ENCODE results near the gene DNAJC3. TPM values are rescaled to one million over a fixed set of nuclear protein-coding genes. Genes with fewer than 3 reads are reported as not detected.

DNAJC3 gene
- total and polyA plus RNA-seq, 9 of the 15 experiments (the other 6 are each of a cell fraction or from before 2014, with no cell fraction given) = 7.8 to 21.8 (median 10.4) TPM

- peak; percentile 67 for TF ChIP-seq ZNF592 (IDR thresholded peaks at IDR 0.05)
Measured at GRCh38 chr13:95754069-95754468, 77.1 kb downstream of the DNAJC3 start (continued).

- peak; percentile 72 for FAIRE-seq
- H3K4me1 ChIP-seq (replicated peaks in 1 of 2; ENCODE audit: control insufficient read depth in 2 of 2, insufficient read depth in 2 of 2, low read length in 2 of 2) = peaks cover 0 to 13% of the 10 kb centered on the region in 2 experiments; a peak in 2 of 5 replicates
- no TSS peak for BruUV-seq (replicated peaks)
- no peak for TF ChIP-seq NR4A1 (CRISPR knock-in tag; IDR thresholded peaks at IDR 0.05)
- 0 out of 2 replicates have a peak, but pooled peaks have one; percentile 25 for TF ChIP-seq NR4A1 (tag; IDR thresholded peaks at IDR 0.05)
- peak; percentile 75 for TF ChIP-seq ZNF592 (IDR thresholded peaks at IDR 0.05)
- no peak for TF ChIP-seq POLR2A (conservative IDR thresholded peaks at IDR 0.05)
- no peak for TF ChIP-seq E2F8 (IDR thresholded peaks at IDR 0.05; ENCODE audit: low read depth, partially characterized antibody)
- TF ChIP-seq NELFE (IDR thresholded peaks at IDR 0.05; ENCODE audit: insufficient read depth, insufficient read length) = no peak
- no peak for TF ChIP-seq PHTF2 (CRISPR knock-in tag; IDR thresholded peaks at IDR 0.05)
- no peak for TF ChIP-seq PHB2 (IDR thresholded peaks at IDR 0.05; ENCODE audit: low read depth)
- TF ChIP-seq BACH1 (tag; IDR thresholded peaks at IDR 0.05) = no peak
- peak; percentile 80; the same call in 1 of the 2 replicates for TF ChIP-seq ATF7 (IDR thresholded peaks at IDR 0.05)
Measured at GRCh38 chr13:95756072-95756471, 79.1 kb downstream of the DNAJC3 start.

More at GRCh38 chr13:95756072-95756471, 79.1 kb downstream of the DNAJC3 start:
- H3K27ac ChIP-seq (ENCODE audit: extremely low read depth, low read depth, low read length) = peak overlapping the region; percentile 87
- CTCF ChIA-PET (ENCODE audit: low intra/inter-chr PET ratio) = no interaction called here
- intact Hi-C loops (cut with micrococcal nuclease) = loop anchor here (2.0 kb wide), 1 partner anchor 79 kb away; the partner anchor contains the start of gene DNAJC3
- DNase-seq (ENCODE audit: extremely low read depth in 1 of 4, low spot score in 3 of 4) (peak; percentile 10 to 68 (median 36)), ATAC-seq (peak; percentile 85)
- peak overlapping the region; percentile 55 to 75; a peak in 3 of 4 replicates for H3K9ac ChIP-seq (ENCODE audit: insufficient read depth in 1 of 2, low read depth in 2 of 2, low read length in 2 of 2)
- H4K20me1 ChIP-seq (replicated peaks; ENCODE audit: control insufficient read depth, insufficient read depth, low read length) = no peaks in the 10 kb centered on the region
- peaks cover 22% of the 10 kb centered on the region; the same call in 2 of the 3 replicates for H3K36me3 ChIP-seq (ENCODE audit: control insufficient read depth, insufficient read depth, low read length)
- peaks cover 19% of the 10 kb centered on the region; the same call in 2 of the 3 replicates for H3K79me2 ChIP-seq (ENCODE audit: control insufficient read depth, insufficient read depth, low read length)
- H3K9me1 ChIP-seq (ENCODE audit: control insufficient read depth, insufficient read depth, low read length) = no peaks in the 10 kb centered on the region
- no peaks in the 10 kb centered on the region for H3K9me3 ChIP-seq (replicated peaks; ENCODE audit: control insufficient read depth, insufficient read depth, low read depth, low read length)
- POLR2A ChIA-PET = no interaction called here
- peak overlapping the region; percentile 49 for H3K4me2 ChIP-seq (ENCODE audit: insufficient read depth, low read length)
- in situ Hi-C loops (cut with MboI) = no loop called here
- WGBS (ENCODE audit: insufficient coverage, low coverage, missing lambda C conversion rate) = 9% methylated on average over 5 of the region's 5 CpGs
- no peak overlapping the region for H3K4me3 ChIP-seq
- peak overlapping the region; percentile 61 for H2AFZ ChIP-seq (ENCODE audit: low read depth, low read length)
- H3K27me3 ChIP-seq (ENCODE audit: control insufficient read depth in 2 of 2, insufficient read depth in 2 of 2, low read length in 2 of 2) = no peaks in the 10 kb centered on the region

All from K562 (cell line).